ENCODE measurements around the gene SHC2. TPM values are rescaled to one million over a fixed set of nuclear protein-coding genes. Genes with fewer than 3 reads are reported as not detected.

The SHC2 gene
- total and polyA plus RNA-seq, 2 of the 13 experiments (the other 11 are each of a cell fraction or from before 2014, with no cell fraction given), result 9.0 to 18.3 TPM

DNA sequence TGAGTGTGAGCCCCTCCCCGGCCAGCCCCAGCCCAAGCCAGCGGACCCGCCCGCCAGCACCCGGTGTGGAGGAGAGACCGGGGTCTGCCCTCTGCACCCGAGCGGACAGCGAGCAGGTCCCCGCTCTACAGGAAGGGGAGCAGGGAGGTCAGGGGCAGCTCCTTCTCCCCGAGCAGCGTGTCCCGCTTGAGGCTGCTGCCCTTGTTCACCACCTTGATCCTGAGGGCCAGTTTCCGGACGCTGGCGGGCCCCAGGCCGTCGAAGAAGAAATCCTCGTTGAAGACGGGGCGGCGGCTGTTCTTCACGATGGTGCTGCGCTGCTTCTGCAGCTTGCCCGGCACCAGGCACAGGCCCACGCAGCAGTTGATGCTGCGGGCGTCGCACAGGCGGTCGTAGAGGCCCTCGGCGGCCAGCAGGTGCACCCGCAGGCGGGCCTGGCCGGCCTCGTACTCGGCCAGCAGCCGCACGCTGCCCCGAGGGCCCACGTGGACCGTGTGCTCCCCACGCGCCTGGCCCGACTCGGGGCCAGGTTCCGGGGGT, 53.8 kb downstream of the SHC2 start:
- H3K4me2 ChIP-seq (ENCODE audit: low read depth, low read length), result no peak overlapping the region
- TF ChIP-seq, protein P1, sequence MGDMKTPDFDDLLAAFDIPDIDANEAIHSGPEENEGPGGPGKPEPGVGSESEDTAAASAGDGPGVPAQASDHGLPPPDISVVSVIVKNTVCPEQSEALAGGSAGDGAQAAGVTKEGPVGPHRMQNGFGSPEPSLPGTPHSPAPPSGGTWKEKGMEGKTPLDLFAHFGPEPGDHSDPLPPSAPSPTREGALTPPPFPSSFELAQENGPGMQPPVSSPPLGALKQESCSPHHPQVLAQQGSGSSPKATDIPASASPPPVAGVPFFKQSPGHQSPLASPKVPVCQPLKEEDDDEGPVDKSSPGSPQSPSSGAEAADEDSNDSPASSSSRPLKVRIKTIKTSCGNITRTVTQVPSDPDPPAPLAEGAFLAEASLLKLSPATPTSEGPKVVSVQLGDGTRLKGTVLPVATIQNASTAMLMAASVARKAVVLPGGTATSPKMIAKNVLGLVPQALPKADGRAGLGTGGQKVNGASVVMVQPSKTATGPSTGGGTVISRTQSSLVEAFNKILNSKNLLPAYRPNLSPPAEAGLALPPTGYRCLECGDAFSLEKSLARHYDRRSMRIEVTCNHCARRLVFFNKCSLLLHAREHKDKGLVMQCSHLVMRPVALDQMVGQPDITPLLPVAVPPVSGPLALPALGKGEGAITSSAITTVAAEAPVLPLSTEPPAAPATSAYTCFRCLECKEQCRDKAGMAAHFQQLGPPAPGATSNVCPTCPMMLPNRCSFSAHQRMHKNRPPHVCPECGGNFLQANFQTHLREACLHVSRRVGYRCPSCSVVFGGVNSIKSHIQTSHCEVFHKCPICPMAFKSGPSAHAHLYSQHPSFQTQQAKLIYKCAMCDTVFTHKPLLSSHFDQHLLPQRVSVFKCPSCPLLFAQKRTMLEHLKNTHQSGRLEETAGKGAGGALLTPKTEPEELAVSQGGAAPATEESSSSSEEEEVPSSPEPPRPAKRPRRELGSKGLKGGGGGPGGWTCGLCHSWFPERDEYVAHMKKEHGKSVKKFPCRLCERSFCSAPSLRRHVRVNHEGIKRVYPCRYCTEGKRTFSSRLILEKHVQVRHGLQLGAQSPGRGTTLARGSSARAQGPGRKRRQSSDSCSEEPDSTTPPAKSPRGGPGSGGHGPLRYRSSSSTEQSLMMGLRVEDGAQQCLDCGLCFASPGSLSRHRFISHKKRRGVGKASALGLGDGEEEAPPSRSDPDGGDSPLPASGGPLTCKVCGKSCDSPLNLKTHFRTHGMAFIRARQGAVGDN (CRISPR knock-in tag; IDR thresholded peaks at IDR 0.05), result peak; percentile 36; the same call in 1 of the 2 replicates
- 0 out of 2 replicates have a peak, but pooled peaks have one; percentile 17 for TF ChIP-seq ZNF776 (CRISPR knock-in tag; IDR thresholded peaks at IDR 0.05)
- TF ChIP-seq, protein P2, sequence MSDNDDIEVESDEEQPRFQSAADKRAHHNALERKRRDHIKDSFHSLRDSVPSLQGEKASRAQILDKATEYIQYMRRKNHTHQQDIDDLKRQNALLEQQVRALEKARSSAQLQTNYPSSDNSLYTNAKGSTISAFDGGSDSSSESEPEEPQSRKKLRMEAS (IDR thresholded peaks at IDR 0.05), result 0 out of 2 replicates have a peak, but pooled peaks have one; percentile 19
- no peak for TF ChIP-seq ARHGAP35 (CRISPR knock-in tag; IDR thresholded peaks at IDR 0.05; ENCODE audit: borderline replicate concordance)
- no peak for TF ChIP-seq GATAD2A (CRISPR knock-in tag; IDR thresholded peaks at IDR 0.05)
- TF ChIP-seq, protein P3, sequence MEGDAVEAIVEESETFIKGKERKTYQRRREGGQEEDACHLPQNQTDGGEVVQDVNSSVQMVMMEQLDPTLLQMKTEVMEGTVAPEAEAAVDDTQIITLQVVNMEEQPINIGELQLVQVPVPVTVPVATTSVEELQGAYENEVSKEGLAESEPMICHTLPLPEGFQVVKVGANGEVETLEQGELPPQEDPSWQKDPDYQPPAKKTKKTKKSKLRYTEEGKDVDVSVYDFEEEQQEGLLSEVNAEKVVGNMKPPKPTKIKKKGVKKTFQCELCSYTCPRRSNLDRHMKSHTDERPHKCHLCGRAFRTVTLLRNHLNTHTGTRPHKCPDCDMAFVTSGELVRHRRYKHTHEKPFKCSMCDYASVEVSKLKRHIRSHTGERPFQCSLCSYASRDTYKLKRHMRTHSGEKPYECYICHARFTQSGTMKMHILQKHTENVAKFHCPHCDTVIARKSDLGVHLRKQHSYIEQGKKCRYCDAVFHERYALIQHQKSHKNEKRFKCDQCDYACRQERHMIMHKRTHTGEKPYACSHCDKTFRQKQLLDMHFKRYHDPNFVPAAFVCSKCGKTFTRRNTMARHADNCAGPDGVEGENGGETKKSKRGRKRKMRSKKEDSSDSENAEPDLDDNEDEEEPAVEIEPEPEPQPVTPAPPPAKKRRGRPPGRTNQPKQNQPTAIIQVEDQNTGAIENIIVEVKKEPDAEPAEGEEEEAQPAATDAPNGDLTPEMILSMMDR (CRISPR knock-in tag; IDR thresholded peaks at IDR 0.05), result no peak
- TF ChIP-seq, protein P4, sequence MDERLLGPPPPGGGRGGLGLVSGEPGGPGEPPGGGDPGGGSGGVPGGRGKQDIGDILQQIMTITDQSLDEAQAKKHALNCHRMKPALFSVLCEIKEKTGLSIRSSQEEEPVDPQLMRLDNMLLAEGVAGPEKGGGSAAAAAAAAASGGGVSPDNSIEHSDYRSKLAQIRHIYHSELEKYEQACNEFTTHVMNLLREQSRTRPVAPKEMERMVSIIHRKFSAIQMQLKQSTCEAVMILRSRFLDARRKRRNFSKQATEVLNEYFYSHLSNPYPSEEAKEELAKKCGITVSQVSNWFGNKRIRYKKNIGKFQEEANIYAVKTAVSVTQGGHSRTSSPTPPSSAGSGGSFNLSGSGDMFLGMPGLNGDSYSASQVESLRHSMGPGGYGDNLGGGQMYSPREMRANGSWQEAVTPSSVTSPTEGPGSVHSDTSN (CRISPR knock-in tag; IDR thresholded peaks at IDR 0.05), result no peak
- TF ChIP-seq MYC (CRISPR knock-in tag; IDR thresholded peaks at IDR 0.05; ENCODE audit: borderline replicate concordance), result 0 out of 2 replicates have a peak, but pooled peaks have one; percentile 8
- peak; percentile 72 for TF ChIP-seq ZNF777 (CRISPR knock-in tag; IDR thresholded peaks at IDR 0.05)
- 0 out of 2 replicates have a peak, but pooled peaks have one; percentile 40 for TF ChIP-seq ZNF430 (CRISPR knock-in tag; IDR thresholded peaks at IDR 0.05)
- peak; percentile 15; the same call in 1 of the 2 replicates for TF ChIP-seq ZFX (CRISPR knock-in tag; IDR thresholded peaks at IDR 0.05; ENCODE audit: low read depth)
- TF ChIP-seq, protein P5, sequence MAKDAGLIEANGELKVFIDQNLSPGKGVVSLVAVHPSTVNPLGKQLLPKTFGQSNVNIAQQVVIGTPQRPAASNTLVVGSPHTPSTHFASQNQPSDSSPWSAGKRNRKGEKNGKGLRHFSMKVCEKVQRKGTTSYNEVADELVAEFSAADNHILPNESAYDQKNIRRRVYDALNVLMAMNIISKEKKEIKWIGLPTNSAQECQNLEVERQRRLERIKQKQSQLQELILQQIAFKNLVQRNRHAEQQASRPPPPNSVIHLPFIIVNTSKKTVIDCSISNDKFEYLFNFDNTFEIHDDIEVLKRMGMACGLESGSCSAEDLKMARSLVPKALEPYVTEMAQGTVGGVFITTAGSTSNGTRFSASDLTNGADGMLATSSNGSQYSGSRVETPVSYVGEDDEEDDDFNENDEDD (CRISPR knock-in tag; IDR thresholded peaks at IDR 0.05; ENCODE audit: borderline replicate concordance), result 0 out of 2 replicates have a peak, but pooled peaks have one; percentile 37
- TF ChIP-seq RNF2 (conservative IDR thresholded peaks at IDR 0.05; ENCODE audit: low read depth), result 0 out of 2 replicates have a peak, but pooled peaks have one; percentile 42
- TF ChIP-seq PLRG1 (conservative IDR thresholded peaks at IDR 0.05), result no peak
- FAIRE-seq (no peak), ATAC-seq (peak; percentile 56), DNase-seq (ENCODE audit: low spot score) (no peak)
- no peaks in the 10 kb centered on the region for H3K9me3 ChIP-seq (ENCODE audit: low read length)
- ChIA-PET CTCF (ENCODE audit: low intra/inter-chr PET ratio, low total read pairs) (no interaction called here), POLR2A (no interaction called here)
- no peak overlapping the region for H2AFZ ChIP-seq (ENCODE audit: low read length)
- H4K20me1 ChIP-seq (ENCODE audit: insufficient read depth, low read length), result 0 out of 2 replicates have a peak, but pooled peaks cover 2% of the 10 kb centered on the region
- peaks cover 39 to 80% of the 10 kb centered on the region in 2 experiments for H3K27me3 ChIP-seq (ENCODE audit: control insufficient read depth in 1 of 2, insufficient read depth in 2 of 2, low read length in 2 of 2)
- H3K36me3 ChIP-seq (replicated peaks in 1 of 2; ENCODE audit: control insufficient read depth in 1 of 2, insufficient read depth in 2 of 2, low read length in 2 of 2), result no peaks in the 10 kb centered on the region
- intact Hi-C loops (cut with micrococcal nuclease; ENCODE audit: unreplicated experiment), result no loop called here
- no peak overlapping the region for H3K27ac ChIP-seq (ENCODE audit: extremely low read length, insufficient read depth, low read length)
- 20% methylated on average over 1 of the region's 48 CpGs for WGBS (ENCODE audit: low lambda C conversion rate)
- no peak overlapping the region for H3K9ac ChIP-seq (ENCODE audit: insufficient read depth, low read depth, low read length)
- H3K4me3 ChIP-seq (replicated peaks in 1 of 3; ENCODE audit: insufficient read depth in 1 of 3, low read depth in 2 of 3, low read length in 3 of 3), result no peak overlapping the region
- in situ Hi-C loops (cut with HindIII; ENCODE audit: extremely low pct_ligation_motif_present, low pct_unique_long_range_greater_than_20kb), result no loop called here
- H3K79me2 ChIP-seq (ENCODE audit: insufficient read depth, low read length), result no peaks in the 10 kb centered on the region
- no peaks in the 10 kb centered on the region for H3K4me1 ChIP-seq (ENCODE audit: insufficient read depth, low read length)
- no TSS peak for BruUV-seq (replicated peaks)
